ENCODE data around the gene SEC24D.

- no peak for TF ChIP-seq CTCF (IDR thresholded peaks at IDR 0.05)
- TF ChIP-seq POLR2A (IDR thresholded peaks at IDR 0.05): no peak
Observed at GRCh38 chr4:118745357-118745756, 90.6 kb downstream of the SEC24D start.

Measured in transverse colon (tissue), 3 donors.